GM10847 (cell line): ENCODE results near the gene ZNF394.

Experiments used
- POLR2A ChIP-seq: IDR thresholded peaks from 2 replicates; pipeline ENCODE4 v1.6.1; 2011; ENCODE audit not compliant: insufficient read length; ENCODE audit errors: extremely low read depth

Gene ZNF394

DNA sequence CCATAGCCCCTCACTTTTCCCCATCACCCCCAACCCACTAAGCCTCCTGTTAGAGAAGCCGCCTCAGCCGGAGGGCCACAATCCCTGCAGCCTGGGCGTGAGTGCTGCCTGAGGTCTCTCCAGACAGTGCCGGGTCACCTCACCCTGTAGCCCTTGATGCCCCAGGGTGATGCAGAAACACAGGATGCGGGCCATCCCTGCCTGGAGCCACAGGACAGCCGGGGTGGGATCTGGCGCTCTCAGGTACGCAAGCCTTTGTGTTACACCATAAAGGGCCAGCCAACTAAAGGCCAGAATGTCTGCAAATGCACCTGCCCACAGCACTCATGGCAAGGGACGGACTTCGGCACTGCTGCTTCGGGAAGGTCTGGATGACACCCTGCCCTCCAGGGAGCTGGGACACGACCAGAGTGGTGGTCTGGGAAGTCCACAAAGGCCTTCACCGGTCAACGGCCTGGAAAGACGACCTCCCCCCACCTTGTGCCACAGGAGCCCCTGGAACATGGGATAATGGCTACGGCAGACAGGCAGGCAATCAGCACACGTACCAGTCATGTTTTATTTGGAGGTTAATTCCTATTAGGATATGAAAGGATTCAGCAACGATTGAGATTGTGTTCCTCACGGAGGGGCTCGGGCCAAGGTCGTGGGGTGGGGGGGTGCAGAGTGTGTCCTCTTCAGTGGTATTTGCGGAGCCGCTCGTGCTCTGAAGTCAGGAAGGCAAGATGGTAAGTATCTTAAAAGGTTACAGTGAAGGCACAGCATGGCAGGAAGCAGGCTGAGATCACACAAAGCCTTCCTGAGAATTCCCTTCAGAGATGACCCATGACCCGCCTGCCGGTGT, 42.2 kb downstream of the ZNF394 start:
- TF ChIP-seq POLR2A, result no peak

DNA sequence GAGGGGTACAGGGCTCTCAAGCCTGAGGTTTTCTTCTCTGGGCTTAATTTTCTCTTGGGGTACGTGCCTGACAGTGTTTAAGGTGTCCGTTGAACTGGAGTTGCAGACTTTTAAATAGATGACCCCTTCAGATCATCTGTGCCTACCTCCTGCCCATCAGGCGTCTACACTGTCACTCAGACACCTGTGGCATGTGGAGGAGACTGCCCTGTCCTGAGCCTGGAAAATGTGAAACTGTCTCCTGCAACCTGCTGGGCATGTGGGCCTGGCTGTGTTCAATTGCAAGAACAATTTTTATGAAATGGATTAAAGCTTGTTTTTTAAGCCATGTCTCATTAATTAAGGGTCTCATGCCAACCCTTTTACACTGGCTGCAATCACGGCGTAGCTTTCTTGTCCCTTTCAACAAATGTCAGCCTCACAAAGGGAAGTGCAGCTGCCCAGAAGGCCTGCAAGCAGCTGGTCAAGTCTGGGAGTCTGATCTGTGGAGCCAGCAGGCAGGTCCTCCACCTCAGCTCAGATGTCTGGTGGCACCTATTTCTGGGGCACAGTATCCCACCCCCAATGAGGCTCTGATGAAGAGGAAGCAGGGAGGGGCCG, 42.9 kb downstream of the ZNF394 start:
- TF ChIP-seq POLR2A, result no peak

DNA sequence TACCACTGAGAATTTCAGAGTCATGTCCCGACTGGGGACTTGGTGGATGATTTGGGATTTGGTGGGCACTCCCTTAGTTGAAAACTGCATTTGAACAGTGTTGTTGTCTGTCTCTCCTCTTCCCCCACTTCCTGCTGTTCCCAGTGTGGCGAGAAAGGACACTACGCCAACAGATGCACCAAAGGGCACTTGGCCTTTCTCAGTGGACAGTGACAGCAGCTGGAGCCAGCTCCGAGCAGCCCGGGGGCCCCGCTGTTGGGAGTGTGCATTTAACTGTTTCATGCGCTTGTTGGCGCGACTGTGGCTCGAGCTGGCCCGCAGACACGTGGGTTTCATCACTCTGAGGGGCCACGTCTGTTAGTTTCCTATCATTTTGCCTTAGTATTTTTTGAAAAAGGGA, 43.8 kb downstream of the ZNF394 start:
- no peak for TF ChIP-seq POLR2A

DNA sequence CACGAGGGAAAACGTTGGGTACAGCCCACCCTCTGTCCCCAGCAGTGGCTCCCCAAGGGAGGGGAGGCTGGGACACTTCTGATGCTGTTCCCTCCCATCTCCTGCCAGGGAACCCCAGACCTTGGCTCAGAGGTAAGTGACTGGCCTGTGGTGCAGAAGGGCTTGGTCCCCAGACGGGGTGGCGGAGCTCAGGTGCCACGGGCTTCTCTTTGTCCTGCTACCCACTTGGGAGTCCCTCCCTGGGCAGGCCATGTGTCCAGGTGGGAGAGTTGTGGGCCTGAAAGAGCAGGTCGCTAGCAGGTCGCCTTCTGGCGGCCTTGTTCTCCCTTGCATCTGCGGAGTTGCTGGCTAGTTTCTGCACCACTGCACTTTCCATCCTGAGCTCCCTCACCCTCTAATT, 44.2 kb downstream of the ZNF394 start:
- no peak for TF ChIP-seq POLR2A

DNA sequence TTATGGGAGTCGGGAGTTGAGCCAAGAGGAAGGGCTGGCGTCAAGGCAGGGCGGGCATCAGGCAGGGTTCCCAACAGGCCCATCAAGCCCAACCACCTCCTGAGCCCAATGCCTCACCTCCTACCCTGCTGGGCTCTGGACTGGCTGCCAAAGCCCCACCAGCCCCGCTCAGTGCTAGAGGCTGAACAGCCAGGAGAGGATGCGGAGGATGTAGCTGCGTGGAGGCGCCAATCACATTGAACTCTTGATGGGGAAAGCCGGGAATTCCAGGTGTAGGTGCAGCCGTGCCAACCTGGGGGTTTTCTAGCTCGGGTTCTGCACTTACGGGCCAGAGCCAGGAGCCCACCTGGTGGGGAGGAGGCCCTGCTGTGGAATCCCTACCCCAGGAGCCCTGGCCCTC, 47.0 kb downstream of the ZNF394 start:
- TF ChIP-seq POLR2A, result no peak

DNA sequence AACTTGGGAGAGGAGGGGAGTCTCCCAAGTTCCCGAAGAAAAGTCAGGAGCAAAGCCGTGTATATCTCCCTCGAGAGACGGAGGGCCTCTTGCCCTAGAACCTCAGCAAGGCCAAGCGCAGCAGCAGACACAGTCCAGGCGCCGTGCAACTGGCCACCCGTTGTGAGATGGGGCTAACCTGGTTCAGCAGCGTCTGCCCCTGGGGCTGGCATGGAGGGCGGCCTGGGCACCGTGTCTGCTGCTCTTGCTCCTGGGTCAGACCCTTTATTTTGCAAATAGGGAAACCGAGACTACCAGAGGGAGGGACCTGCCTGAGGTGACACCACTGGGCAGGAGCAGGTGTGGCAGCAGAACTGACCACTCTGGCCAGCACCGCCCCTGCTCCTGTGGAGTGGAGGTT, 47.5 kb downstream of the ZNF394 start:
- no peak for TF ChIP-seq POLR2A

DNA sequence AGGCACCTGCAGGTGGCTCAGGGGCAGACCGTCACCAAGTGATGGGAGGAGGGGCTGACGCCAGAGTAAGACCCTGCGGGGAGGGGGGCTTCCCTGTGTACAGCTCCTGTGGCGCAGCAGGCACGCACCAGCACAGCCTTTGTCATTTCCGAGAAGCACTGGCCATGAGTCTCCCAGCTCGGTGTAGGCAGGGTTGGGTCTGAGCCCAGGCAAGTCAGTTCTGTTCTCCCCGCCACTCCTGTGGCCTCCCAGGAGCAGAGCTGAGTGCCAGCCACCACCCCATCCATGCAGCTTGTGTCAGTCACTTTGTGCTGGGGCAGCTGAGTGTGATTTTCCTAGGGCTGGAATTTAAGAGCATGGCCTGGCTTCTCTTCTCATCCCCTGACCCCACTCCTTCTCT, 48.1 kb downstream of the ZNF394 start:
- TF ChIP-seq POLR2A, result no peak

DNA sequence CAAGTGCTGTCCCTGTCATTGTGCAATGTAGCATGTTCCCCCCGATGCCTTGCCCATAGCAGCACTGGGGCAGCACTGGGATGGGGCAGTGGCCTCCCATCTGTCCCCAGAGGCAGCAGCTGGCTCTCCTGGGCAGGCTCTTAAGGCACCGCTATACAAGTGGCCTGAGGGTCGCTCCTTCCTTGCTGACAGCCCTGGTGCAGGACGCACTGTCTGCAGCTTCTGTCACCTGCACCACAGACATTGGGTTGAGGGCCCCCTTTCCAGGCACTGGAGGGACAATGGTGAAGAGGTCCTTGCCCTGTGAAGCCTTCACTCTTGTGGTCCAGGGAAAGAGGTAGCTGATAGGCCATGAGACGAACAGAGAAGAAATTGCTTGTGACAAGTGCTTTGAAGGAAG, 50.8 kb downstream of the ZNF394 start:
- no peak for TF ChIP-seq POLR2A

DNA sequence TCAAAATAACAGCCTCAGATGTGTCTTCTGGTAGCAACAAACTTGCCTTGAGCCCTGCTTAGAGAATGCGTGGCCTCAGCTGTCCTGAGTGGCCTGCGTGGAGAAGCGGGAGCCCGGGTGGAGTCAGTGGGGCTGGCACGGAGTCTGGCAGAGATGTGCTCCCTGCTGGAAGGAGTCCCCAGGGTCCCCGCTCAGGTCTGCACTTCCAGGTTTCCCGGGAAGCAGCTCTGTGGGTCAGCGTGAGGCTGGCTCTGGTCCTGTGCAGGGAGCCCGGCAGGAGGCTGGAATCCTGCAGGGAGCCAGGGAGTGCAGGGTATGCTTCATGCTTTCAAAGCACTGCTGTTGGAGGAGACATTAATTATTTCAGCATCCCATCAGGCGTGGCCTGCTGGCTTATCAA, 51.2 kb downstream of the ZNF394 start:
- no peak for TF ChIP-seq POLR2A

DNA sequence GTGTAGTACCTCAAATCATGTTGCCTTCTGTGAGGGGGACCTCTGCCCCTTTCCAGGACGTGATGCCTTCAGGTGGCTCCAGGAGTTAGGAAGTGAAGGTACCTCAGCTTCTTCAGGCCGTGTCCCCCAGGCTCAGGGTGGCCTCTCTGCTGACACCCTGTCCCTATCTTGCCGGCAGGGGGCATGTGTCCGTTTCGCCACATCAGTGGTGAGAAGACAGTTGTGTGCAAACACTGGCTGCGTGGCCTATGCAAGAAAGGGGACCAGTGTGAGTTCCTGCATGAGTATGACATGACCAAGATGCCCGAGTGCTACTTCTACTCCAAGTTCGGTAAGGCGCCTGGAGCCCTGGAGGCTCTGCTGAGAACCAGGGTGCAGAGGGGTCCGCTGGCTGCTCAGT, 52.1 kb downstream of the ZNF394 start:
- TF ChIP-seq POLR2A, result no peak

DNA sequence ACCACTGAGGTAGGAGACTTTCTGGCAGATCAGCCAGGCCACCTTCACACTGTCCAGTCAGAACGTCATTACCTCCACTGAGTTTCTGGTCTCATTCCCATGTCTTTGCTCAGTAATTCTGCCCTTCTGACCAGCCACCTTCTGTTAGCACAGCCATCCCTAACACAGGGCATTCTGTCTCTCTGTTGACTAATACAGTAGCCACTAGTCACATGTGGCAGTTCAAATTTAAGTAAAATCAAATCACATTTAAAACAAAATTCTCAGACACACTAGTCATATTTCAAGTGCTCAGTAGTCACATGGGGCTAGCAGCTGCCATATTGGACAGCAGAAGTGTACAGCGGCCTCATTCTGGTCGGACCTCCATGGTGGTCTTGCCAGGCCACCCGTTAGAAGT, 54.0 kb downstream of the ZNF394 start:
- TF ChIP-seq POLR2A, result no peak
